ENCODE results near the gene C5. TPM values are rescaled to one million over a fixed set of nuclear protein-coding genes. Genes with fewer than 3 reads are reported as not detected.

The C5 gene
- total RNA-seq, 3 donors from 2014 or later, result 0.58 to 3.8 (median 1.3) TPM

DNA sequence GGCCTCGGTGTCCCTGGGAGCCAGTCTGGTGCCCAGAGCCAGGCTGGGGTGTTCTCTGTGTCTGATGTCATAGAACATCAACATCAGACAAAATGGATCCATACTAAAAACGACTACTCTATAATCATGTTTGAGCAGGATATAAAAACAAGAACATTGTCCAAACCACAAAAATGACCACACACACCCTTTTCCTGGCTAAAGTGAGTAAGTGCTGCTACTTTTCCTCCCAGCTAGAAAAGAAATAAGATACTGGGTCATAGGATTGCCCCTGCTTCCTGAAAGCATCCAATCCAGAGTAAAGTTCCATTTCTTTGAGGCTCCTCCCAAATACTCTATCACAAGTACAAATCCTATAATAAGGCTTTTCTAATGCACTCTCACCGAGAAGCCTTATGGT lies 103.8 kb downstream of the C5 start:
- no peak overlapping the region for H3K4me3 ChIP-seq
- intact Hi-C loops (cut with DNase I, micrococcal nuclease), result no loop called here
- no peaks in the 10 kb centered on the region for H3K9me3 ChIP-seq
- DNase-seq (no peak), ATAC-seq (no peak)
- no peaks in the 10 kb centered on the region for H3K4me1 ChIP-seq (ENCODE audit: low read depth)
- no peak for TF ChIP-seq CTCF (IDR thresholded peaks at IDR 0.05)
- no peaks in the 10 kb centered on the region for H3K36me3 ChIP-seq (ENCODE audit: low read depth)

GRCh38 chr9:120944948-120945347 lies 105.1 kb downstream of the C5 start:
- ATAC-seq (no peak), DNase-seq (no peak)
- intact Hi-C loops (cut with DNase I, micrococcal nuclease), result no loop called here
- Histone ChIP-seq H3K36me3 (ENCODE audit: low read depth) (no peaks in the 10 kb centered on the region), H3K4me1 (ENCODE audit: low read depth) (no peaks in the 10 kb centered on the region), H3K4me3 (no peak overlapping the region), H3K9me3 (no peaks in the 10 kb centered on the region)
- TF ChIP-seq CTCF (IDR thresholded peaks at IDR 0.05), result no peak

DNA sequence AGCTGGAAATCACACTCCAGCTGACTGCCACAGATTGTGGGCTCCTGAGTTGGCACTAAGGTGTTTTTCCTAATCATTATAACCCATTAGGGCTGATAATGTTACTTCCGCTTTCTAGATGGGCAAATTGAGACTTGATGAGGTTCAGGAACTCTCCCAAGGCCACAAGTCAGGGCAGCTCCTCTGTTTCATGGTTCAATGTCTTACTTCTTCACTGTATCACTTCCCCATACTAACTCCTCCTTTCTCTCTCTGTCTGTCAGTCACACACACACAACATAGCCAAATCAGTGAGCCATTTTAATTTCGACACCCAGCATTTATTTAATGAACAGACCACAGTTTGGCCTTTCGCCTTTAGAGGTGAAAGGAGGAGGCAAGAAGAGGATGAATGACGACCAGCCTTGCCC lies 105.6 kb downstream of the C5 start:
- no peaks in the 10 kb centered on the region for H3K4me1 ChIP-seq (ENCODE audit: low read depth)
- no peaks in the 10 kb centered on the region for H3K36me3 ChIP-seq (ENCODE audit: low read depth)
- no peak for TF ChIP-seq CTCF (IDR thresholded peaks at IDR 0.05)
- DNase-seq (no peak), ATAC-seq (peak; percentile 59)
- no peaks in the 10 kb centered on the region for H3K9me3 ChIP-seq
- intact Hi-C loops (cut with DNase I, micrococcal nuclease), result no loop called here
- H3K4me3 ChIP-seq, result no peak overlapping the region

- DNase-seq, result no peak
- intact Hi-C loops (cut with DNase I, micrococcal nuclease), result no loop called here
- no peak for TF ChIP-seq CTCF (IDR thresholded peaks at IDR 0.05)
- Histone ChIP-seq H3K9me3 (no peaks in the 10 kb centered on the region), H3K4me3 (no peak overlapping the region), H3K36me3 (ENCODE audit: low read depth) (no peaks in the 10 kb centered on the region), H3K4me1 (ENCODE audit: low read depth) (no peaks in the 10 kb centered on the region)
- ATAC-seq, result no peak
Measured at GRCh38 chr9:120942186-120943001, 107.7 kb downstream of the C5 start.

DNA sequence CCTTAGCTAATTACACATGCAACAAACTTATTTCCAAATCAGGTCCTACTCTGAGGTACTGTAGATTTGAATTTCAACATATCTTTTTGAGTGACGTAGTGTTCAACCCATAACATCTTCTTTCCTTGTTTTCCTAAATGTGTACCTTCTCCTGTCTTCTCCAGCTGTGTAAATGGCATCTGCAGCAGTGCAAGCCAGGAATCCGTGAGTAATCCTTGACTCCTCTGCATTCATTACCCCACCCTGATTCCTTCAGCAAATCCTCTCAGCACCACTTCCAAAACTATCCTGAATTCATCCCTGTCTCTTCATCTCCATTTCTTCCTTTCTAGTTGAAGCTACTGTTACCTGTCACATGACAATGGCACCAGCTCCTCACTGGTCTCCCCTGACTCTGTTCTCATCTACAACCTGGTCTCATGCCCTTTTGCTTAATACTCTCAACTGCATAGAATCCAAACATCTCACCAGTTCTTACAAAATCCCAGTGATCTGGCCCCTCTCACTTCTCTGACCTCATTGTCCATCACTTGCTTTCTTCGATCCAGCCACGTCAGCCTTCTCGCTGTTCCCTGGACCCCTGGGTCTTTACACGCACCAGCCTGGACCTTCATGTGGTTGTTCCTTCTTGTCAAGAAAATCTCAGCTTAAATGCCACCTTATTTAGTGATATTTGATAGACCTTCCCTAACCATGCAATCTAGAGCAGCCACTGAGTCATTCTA lies 108.9 kb downstream of the C5 start:
- H3K4me1 ChIP-seq (ENCODE audit: low read depth), result peaks cover 1% of the 10 kb centered on the region
- intact Hi-C loops (cut with DNase I, micrococcal nuclease), result no loop called here
- ATAC-seq, result no peak
- no peak overlapping the region for H3K4me3 ChIP-seq
- H3K9me3 ChIP-seq, result no peaks in the 10 kb centered on the region
- no peak for DNase-seq
- TF ChIP-seq CTCF (IDR thresholded peaks at IDR 0.05), result no peak
- H3K36me3 ChIP-seq (ENCODE audit: low read depth), result no peaks in the 10 kb centered on the region

Data from mucosa of descending colon (tissue), 3 donors.